Right hindlimb (tissue), 1 donor: ENCODE measurements around the gene RNU1-4.
"Not testable (repeated sequence)": the region's sequence is repeated elsewhere in the genome, so short reads cannot be mapped to it uniquely, and the experiment has no call there.

Source experiments
- DNase-seq: peaks from one replicate; pipeline ENCODE4 v3.0.0-alpha.2; 2018

RNU1-4 gene

DNA sequence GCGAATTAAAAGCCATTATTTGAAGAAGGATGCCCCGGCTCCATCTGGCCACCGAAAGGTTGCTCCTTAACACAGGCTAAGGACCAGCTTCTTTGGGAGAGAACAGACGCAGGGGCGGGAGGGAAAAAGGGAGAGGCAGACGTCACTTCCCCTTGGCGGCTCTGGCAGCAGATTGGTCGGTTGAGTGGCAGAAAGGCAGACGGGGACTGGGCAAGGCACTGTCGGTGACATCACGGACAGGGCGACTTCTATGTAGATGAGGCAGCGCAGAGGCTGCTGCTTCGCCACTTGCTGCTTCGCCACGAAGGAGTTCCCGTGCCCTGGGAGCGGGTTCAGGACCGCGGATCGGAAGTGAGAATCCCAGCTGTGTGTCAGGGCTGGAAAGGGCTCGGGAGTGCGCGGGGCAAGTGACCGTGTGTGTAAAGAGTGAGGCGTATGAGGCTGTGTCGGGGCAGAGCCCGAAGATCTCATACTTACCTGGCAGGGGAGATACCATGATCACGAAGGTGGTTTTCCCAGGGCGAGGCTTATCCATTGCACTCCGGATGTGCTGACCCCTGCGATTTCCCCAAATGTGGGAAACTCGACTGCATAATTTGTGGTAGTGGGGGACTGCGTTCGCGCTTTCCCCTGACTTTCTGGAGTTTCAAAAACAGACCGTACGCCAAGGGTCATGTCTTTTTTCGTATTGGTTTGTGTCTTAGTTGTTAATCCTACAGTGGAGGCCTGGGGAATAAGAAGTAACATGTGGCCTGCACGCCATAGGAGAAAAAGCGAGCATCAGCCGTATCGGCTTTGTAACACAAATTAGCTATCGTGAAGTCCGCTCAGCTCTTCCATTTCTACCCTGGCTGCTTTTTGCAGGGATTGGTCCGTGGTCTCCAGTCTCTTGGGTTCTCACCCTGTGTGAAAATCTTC, at the start of gene RNU1-4:
RNU1-4 (plus strand) TSS at position 470 of the 918 bp plus-strand sequence.
- DNase-seq, result not testable (repeated sequence)

DNA sequence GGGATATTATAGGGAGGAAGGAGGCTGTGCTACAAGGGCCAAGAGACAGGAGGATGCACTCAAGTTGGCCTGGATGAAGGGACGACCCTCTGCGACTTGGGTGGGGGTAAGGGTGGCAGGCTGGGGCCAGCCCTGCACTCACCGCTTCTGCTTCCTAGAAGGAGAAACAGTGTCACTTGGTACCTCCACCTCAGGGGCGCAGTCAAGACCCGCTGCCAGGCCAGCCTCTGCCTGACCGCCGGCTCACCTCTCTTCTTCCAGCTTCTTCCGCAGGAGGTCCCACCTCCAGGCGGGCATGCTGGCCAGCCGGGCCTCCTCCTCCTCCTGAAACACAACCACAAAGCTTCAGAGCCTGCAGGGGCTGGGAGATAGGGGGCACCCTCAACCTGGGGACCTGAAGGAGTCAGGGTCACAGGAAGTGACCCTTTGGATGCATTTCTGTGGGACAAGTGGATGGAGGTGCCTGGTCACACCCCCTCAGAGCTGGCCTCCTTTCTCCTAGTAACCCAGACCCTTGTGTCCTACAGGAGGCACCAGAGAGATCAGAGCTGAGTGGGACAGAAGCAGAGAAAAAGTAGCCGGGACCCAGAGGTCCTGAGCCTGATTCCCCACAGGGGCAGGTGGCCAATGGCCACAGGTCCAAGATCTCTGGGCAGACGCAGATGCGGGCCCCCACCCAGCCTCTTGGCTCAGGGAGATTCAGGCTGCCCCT, 49.2 kb upstream of the RNU1-4 start:
- DNase-seq, result not testable (repeated sequence)

DNA sequence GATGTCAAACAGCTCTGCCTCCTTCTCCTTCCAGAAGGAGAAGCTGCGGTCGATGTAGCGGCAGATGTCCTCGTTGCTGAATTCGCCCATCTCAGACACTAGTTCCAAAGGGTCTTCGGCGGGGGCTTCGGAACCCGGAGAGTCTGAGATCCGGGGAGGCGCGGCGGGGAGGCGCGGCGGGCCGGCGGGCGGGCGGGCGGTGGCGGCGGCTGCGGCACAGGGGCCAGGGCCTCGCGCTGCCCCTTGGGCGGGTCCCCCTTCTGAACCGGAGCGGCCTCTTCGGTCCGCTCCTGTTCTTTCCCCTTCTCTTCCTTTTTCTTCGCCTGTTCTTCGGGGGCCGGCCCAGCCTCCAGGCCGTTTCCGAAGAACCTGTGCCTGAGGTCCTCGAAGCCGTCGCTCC, 48.0 kb upstream of the RNU1-4 start:
- DNase-seq, result not testable (repeated sequence)

DNA sequence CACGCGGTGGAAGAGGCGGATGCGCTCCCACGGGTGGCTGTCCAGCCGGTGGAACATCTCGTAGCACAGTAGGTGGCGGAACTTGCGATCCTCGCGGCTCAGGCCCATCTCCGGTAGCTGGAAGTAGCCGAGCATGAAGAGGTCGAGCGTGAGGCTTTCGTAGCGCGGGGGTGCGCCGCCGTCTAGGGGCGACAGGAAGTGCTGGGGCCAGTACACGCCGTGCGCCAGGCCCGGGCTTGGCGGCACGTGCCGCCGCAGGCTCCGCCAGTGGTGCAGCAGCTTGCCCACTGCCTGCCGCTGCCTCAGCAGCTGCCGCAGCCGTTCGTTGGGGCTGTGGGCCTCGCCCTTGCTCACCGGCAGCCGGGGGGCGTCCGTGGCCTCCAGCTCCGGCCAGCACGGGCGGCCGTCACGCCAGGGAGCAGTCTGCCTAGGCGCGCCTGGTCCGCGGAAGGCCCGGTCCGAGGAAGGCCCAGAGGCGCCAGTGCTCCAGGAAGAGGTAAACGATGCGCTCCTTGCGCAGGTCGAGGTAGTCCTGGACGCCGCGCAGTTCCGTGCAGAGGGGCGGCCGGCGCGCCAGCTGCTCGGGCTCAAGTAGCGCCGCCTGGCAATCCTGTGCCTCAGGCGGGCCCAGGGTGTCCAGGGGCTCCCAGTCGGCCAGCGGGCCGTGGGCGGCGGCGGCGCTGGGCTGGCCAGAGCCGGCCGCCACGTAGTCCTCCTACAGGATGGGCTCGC, 47.4 kb upstream of the RNU1-4 start:
- not testable (repeated sequence) for DNase-seq

DNA sequence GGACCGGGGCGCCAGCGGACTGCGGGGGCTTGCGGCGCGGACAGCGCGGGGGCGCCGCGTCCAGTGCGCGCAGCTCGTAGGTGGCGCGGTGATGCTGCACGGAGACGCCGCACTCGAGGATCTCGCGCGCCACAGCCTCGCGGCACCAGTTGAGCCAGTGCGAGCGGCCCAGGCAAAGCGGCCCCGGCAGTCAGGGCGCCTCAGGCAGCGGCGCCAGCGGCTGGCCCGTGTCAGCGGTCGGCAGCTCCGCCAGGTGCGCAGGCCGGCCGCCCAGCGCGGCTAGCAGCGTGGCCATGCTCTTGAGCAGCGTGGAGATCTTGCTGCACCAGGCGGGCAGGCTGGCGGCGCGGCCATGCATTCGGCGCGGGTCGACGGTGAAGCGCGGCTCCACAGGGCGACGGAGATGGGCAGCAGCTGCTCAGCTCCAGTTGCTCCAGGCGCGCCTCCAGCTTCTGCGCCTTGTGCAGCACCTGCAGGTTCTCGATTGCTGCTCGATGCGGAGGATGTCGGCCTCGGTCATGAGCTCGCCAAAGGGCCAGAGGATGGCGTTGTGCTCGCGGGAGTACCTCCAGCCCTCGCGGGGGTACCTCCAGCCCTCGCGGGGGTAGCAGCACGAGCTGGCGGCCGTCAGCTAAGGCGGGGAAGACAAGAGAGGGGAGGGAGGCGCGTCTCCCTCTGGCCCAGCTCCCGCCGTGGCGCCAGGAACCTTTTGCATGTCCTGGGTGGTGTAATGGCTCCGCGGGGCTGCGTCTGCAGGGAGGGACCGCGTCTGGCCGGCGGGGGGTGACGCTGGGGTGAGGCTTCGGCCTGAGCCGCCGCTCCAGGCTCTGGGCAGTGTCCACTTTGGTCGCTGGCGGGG, 46.6 kb upstream of the RNU1-4 start:
- DNase-seq, result not testable (repeated sequence)

DNA sequence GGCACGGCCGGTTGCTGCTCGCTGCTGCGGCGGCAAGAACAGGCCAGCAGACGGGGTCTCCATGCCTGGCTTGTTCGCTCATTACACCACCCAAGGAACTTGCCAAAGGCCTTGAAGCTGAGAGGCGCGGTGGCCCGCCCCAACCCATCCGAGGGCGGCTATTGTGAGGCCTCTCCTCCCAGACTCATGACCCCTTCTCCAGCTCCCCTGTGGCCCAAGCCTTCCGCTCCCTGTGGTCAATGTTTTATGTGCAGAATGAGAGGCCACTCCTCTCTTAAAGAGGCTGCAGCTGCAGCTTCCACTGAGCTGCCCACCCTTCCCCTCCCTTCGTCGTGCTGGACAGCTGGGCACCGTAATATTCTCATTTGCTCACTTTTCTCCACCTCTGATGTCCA, 46.0 kb upstream of the RNU1-4 start:
- not testable (repeated sequence) for DNase-seq

DNA sequence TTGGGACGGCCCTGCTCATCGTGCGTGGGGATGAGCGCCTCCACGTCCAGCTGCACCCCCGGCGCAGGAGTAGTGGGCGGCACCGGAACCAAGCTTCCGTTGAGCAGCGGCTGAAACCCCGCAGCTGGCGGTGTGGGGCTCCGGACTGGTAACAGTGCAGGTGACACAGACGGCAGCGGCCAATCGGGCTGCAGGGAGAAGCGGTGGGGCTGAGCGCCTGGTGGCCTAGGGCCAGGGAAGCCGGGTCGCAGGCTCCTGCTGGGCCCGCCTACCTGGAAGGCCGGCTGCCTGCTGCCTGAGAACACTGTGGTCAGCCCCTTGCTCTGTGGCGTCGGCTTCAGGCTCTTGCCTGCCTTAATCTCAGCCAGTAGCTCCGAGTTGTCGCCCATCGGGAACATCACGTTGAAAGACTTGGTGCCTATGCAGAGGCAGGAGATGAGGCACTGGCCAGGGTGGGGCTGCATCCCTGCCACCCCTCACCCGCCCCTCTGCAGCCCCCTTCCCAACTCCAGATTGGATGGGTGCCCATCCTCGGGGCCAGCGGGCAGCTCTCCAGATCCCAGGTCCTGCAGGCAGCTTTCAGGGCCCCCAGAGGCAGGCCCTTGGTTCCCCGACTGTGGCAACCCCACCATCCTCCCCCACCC, 43.7 kb upstream of the RNU1-4 start:
- not testable (repeated sequence) for DNase-seq

DNA sequence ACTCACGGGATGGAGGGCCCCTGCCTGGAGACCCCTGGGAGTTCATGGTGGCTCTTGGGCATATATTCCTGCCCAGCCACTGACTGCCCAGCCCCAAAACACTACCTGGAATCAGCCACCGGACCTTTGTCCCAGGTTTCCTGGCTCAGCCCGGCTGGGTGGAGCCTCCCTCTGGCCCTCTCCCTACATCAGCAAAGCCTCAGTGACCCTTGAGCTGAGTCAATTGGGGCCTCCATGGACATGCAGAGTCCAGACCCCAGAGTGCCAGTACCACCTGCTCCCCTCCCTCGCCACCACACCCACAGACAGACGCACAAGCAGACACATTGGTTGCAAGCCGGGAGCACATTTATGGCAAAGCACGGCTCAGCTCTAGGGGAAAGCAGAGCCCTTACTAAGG, 43.2 kb upstream of the RNU1-4 start:
- not testable (repeated sequence) for DNase-seq

DNA sequence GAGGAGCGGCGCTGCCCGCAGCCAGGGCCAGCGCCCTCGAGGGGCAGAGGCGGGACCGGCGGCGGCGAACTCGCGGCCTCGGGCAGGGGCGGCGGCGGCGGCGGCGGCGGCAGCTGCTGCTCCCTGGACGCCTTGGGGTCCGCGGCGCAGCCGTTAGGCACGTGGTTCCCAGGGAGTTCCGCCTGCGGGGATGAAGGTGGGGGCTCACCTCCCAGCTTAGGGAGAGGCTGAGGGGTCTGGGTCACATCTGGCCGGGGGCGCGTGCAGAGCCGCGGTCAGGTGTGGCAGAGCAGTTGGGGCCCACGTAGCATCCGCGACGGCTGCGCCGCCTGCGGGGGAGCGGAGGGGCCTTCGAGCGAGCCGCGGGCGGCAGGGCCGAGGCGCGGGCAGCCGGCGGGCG, 40.9 kb upstream of the RNU1-4 start:
- not testable (repeated sequence) for DNase-seq

DNA sequence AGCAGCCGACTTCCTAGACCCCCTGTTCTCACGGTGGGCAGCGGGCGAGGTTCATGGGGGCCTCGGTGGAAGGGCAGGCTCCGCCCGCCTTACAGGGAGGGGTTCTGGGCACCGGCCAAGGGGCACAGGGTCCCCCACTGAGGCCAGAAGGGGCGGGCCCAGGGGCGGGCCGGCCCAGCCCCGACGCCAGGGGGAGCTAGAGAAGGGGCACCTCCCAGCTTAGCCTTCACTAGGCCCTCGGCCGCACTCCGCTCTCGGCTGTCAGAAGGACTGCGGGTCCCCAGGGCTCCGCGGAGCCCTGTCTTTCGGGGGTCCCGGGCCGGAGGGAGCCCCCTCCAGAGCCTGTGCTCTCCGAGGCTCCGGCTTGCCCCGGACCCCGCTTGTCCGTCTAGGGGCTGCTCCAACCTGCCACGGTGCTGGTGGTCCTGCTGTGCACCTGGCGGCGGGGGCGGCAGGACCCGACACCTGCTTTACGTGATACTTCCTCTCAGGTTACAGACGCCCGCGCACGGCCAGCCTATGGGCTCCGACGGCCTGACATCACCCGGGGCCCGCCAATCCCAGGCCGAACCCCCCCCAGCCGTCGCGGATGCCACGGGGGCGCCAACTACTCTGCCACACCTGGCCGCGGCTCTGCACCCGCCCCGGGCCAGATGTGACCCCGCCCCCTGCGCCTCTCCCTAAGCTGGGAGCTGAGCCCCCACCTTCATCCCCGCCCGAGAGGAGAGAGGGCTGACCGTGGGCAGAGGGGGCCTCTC, 40.0 kb upstream of the RNU1-4 start:
- DNase-seq, result not testable (repeated sequence)

DNA sequence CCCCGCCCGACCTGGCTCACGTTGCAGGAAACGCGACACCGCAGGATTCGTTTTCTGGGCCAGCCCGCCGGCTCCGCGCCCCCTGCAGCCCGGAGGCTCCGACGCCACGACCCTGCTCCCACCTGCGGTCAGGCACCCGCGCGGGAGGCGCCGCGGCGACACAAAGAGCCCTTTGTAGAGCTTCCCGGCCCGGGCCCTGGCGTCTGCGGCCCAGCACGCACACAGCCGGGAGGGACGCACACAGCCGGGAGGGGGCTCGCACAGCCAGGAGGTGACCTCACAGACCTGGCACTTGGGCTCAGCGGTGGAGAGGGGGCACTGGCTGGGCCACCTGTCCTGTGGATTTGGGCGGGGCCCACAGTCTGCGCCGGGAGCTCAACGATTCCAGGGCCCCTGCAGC, 39.1 kb upstream of the RNU1-4 start:
- DNase-seq, result not testable (repeated sequence)

DNA sequence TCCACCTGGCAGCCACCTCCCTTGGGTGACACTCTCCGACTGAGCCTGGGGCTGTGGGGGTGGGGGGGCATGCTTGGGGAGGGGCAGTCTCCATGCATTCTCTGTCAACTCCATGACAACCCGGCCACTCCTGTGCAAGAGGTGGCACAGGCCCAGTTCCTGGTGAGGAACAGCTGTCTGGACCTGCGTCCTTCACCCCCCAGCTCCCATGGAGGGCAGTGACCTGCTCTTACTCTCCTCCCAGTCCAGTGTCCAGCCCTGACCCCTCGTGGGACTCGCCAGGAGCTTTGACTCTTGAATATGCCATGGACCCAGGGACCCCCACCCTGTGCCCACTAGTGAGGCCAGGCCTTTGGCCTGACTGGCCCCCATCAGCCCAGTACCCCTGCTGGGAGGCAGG, 38.0 kb upstream of the RNU1-4 start:
- DNase-seq, result not testable (repeated sequence)

DNA sequence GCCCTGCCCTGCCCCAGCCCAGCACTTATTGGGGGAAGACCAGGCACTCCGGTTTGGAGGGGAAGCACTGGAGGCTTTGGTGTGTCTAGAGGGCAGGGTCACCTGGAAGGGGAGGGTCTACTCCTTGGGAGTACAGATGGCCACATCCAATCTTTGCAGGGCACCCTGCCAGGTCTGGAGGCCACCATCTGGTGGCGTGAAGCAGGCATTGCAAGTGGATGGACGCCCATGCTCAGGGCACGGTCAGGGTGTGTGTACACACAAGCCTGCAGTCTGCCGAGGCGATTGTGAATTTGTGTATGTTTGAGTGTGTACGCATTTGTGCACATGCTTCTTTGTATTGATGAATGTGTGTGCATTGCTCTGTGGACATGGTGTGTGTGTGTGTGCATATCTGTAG, 37.2 kb upstream of the RNU1-4 start:
- DNase-seq, result not testable (repeated sequence)

DNA sequence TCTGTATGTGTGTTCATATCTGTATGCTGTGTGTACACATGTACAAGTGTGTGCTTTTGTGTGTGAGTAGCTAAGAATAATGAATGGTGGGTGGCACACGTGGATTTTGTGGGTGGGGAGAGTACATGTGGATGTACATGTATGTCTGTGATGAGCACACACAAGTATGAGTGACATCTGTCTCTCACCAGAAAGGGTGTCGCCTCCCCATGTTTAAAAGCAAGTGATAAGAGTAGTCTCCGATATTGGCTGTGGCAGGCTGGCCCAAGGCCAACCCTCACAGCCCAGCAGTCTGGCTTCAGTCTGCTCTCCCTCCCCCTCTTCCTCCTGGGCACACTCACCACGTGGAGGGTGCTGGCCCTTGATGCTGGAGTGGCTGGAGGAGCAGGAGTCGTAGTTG, 36.7 kb upstream of the RNU1-4 start:
- not testable (repeated sequence) for DNase-seq

DNA sequence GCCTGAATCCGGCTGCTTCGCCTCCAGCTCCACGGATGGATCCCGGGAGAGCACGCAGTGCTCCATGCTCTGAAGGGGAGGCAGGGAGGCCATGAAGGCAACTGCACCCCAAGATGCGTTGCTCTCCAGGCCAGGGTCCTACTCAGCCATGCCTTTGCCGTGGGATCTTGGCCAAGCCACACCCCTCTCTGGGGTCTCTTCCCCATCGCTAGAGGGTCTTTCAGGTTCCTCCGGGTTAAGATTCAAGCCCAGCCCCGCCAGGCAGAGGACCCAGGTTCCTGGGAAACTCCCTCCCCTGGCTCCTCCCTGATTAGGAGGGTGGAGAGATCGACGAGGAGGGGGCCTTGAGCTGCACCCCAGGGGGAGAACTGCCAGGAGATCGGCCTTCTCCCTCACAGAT, 36.2 kb upstream of the RNU1-4 start:
- DNase-seq, result not testable (repeated sequence)

DNA sequence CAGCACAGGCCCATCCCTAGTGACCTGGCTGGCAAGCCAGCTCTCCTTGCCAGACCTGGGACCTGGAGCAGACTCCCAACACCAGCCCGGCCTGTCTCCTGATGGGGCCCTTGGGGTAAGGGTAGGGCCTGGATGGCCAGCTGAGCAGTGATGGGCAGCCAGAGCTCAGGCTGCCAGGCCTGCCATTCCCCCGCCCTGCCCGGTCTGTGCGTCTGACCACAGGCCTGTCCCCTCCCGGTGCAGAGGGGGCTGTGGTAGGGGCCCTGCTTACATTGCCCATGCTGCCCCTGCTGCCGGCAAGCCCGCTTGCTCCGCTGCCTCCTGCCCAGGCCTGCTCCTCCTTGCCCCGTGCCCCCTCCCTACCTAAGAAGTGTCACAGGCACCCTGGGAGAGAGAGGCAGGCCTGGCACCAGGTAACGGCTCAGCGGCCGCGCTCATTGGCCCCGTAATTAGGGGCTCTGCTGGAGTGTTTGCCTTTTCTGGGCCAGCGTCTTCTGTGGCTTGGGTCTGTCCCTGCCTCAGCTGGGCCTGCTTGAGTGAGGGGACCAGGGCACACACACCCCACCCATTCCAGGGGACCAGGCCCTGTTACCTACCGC, 35.7 kb upstream of the RNU1-4 start:
- DNase-seq, result not testable (repeated sequence)

DNA sequence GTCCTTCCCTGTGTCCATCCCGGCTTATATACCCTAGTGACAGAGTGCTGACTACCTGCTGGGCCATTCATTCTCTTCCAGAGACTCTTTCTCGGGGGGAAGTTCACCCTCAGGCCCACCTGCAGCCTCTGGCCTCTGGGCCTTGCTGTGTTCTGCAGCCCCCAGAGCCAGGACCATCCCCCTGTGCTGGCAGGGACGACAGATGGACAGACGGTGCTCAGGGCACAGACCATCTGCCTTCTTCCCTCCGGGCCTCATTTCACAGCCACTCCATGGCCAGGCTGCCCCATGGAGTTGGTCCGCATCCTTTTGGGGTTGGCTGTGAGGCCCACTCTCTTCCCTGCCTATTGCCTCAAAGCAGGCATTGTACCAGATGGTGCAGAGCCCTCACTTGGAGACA, 34.0 kb upstream of the RNU1-4 start:
- not testable (repeated sequence) for DNase-seq

DNA sequence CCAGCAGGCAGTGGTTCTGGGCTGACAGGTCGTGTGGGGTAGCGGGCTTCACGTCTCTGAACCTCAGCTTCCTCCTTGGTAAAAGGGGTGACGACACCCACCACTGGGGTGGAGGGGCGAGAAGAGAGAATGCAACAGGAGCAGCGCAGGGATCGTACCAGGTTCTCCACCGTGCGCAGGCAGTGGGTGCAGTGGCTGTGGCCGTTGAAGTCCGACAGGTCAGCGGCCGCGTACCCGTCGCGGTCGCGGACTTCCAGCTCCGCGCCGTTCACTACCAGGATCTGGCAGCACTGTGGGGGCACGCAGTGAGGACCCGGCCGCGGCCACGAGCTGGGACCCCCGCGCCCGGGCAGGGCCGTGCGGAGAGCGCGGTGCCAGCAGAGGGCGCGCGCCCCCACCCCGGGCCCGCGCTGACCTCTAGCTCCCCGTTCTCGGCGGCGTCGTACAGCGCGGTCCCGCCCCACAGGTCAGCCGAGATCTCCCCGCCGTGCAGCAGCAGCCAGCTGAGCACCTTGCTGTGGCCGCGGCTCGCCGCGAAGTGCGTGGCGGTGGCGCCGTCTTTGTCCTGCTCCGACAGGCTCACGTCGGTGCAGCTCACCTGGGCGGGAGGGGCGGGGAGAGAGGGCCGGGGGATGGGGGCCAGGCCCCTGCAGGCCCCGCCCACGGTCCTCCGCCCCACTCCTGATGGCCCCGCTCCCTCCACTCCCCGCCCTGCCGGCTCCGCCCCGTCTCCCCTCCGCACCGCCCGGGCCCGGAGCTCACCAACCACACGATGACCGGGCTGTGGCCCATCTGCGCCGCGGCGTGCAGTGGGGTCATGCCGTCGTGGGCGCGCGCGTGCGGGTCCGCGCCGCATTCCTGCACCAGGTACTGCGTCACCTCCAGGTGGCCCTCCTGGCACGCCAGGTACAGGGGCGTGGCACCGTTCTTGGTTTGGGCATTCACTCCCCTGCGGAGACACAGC, 32.9 kb upstream of the RNU1-4 start:
- DNase-seq, result not testable (repeated sequence)

DNA sequence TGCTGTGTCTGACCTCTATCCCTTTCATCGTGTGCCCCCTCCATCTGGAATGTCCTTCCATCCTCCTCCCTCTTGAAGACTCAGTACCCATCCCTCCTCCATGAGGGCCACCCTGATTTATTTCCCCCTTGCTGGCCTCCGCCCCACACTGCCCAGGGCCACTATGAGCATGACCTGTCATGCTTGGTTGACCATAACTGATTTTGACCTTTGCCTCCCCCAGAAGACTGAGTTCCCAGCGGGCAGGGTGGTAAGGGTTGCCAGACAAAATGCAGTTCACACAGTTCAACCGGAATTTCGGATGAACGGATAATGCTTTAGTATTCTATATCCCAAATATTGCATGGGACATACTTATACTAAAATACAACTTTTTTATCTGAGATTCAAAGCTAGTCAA, 31.6 kb upstream of the RNU1-4 start:
- DNase-seq, result not testable (repeated sequence)
